ENCODE results near the gene TPRN.

The TPRN gene

GRCh38 chr9:137205126-137206069 is 4.9 kb upstream of the TPRN start, which contains the start of the genes NDOR1 and TMEM203:
TSS of gene NDOR1 (plus strand) at chr9:137205700. CDS start at chr9:137205778, 78 bp downstream.
TSS of gene TMEM203 (minus strand) at chr9:137205648. CDS start at chr9:137205414, 234 bp downstream.
- DNase-seq: peak; percentile 81 to 85

GRCh38 chr9:137204731-137205125 is 4.2 kb upstream of the TPRN start:
- DNase-seq: no peak

- no peak for DNase-seq
These were observed 2.4 kb upstream of the TPRN start for GRCh38 chr9:137202966-137203365.

- DNase-seq: no peak
These were observed 796 bp upstream of the TPRN start for GRCh38 chr9:137201205-137201868.

GRCh38 chr9:137199411-137200121 is 975 bp downstream of the TPRN start:
- no peak for DNase-seq

- no peak for DNase-seq
These were observed 1.6 kb downstream of the TPRN start for GRCh38 chr9:137198902-137199283.

GRCh38 chr9:137198051-137198901 is 2.3 kb downstream of the TPRN start:
- no peak for DNase-seq

GRCh38 chr9:137195525-137196220 is 4.9 kb downstream of the TPRN start:
- DNase-seq: peak; percentile 48 to 62

GRCh38 chr9:137194909-137195308 is 5.6 kb downstream of the TPRN start:
- DNase-seq: no peak

- no peak for DNase-seq
These were observed 6.2 kb downstream of the TPRN start for GRCh38 chr9:137194388-137194787.

- DNase-seq: no peak
These were observed 6.8 kb downstream of the TPRN start for GRCh38 chr9:137193771-137194170.

- DNase-seq: no peak
These were observed 7.7 kb downstream of the TPRN start for GRCh38 chr9:137192859-137193258.

- DNase-seq: no peak
These were observed 8.1 kb downstream of the TPRN start for GRCh38 chr9:137192448-137192780.

- no peak for DNase-seq
These were observed 8.7 kb downstream of the TPRN start for GRCh38 chr9:137191691-137192447.

- no peak for DNase-seq
These were observed 9.3 kb downstream of the TPRN start for GRCh38 chr9:137191245-137191644.

GRCh38 chr9:137190315-137190856 is 10.2 kb downstream of the TPRN start:
- DNase-seq: no peak

- no peak for DNase-seq
These were observed 10.9 kb downstream of the TPRN start for GRCh38 chr9:137189297-137190295.

- peak; percentile 90 to 91 for DNase-seq
These were observed 11.8 kb downstream of the TPRN start, which contains the start of the genes ANAPC2 and SSNA1 for GRCh38 chr9:137188490-137189296. TSS of gene ANAPC2 (minus strand) at chr9:137188560. CDS start at chr9:137188532, 28 bp downstream. TSS of gene SSNA1 (plus strand) at chr9:137188676. CDS start at chr9:137188727, 51 bp downstream.

All from SHP77 (cell line).